ENCODE results near the gene PLEKHN1. TPM values are rescaled to one million over a fixed set of nuclear protein-coding genes. Genes with fewer than 3 reads are reported as not detected.

The PLEKHN1 gene
- total and polyA plus RNA-seq, 2 experiments from 2014 or later = 1.7 to 2.1 TPM

DNA sequence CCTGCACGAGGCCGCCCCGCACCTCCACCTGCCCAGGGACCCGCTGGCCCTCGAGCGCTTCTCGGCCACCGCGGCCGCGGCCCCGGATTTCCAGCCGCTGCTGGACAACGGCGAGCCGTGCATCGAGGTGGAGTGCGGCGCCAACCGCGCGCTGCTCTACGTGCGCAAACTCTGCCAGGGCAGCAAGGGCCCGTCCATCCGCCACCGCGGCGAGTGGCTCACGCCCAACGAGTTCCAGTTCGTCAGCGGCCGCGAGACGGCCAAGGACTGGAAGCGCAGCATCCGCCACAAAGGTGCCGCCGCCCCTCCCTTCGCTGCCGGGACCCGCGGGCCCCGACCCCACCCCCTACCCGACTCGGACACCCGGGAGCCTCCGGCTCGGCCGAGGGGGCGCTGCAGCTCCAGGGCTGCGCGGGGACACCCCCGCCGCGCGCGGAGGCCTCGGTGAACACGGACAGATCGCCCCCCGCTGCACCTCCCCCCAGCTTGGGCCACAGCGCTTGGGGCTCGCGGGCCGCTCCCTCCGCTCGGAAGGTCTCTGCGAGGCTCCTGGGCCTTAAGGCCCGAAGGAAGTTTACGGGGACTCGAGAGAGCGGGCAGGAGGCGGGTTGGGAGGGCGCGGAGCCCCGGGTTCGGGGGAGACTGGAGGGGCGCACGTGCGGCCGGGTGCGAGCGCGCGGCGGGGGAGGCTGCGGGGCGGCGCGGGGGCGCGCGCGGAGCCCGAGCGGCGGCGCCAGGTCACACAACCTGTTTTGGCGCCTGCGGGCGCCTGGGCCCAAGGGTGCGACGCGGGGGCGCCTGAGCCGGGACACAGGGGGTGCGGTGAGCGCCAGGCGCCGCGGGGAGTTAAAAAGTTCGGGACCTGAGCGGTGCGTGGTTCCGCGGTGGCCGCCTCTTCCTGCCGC lies 41.4 kb upstream of the PLEKHN1 start:
- no peaks in the 10 kb centered on the region for H3K27me3 ChIP-seq (replicated peaks; ENCODE audit: insufficient read depth)
- no peaks in the 10 kb centered on the region for H3K9me3 ChIP-seq (ENCODE audit: low read depth)
- H3K4me2 ChIP-seq (ENCODE audit: unreplicated experiment) = peak overlapping the region; percentile 84
- TF ChIP-seq EZH2phosphoT487 (IDR thresholded peaks at IDR 0.05; ENCODE audit: insufficient read depth, low read depth) (no peak), EZH2 (IDR thresholded peaks at IDR 0.05; ENCODE audit: insufficient read depth, poor library complexity, severe bottlenecking) (no peak)
- H3K9ac ChIP-seq = peak overlapping the region; percentile 89
- peak overlapping the region; percentile 47 for H3K27ac ChIP-seq
- peak overlapping the region; percentile 77 for H2AFZ ChIP-seq
- H3F3A ChIP-seq (ENCODE audit: insufficient read depth) = no peaks in the 10 kb centered on the region
- H3K4me3 ChIP-seq = peak overlapping the region; percentile 78
- H3K4me1 ChIP-seq (ENCODE audit: insufficient read depth) = peaks cover 10% of the 10 kb centered on the region
- WGBS, 2 experiments (ENCODE audit: low coverage in 1 of 2, low lambda C conversion rate in 2 of 2, missing lambda C conversion rate in 2 of 2) = 1% methylated on average over 56 to 76 of the region's 120 CpGs
- no peaks in the 10 kb centered on the region for H3K36me3 ChIP-seq (ENCODE audit: low read depth)
- H4K20me1 ChIP-seq (ENCODE audit: insufficient read depth) = no peaks in the 10 kb centered on the region
- H3K9me2 ChIP-seq (ENCODE audit: insufficient read depth) = no peaks in the 10 kb centered on the region
- peaks cover 46% of the 10 kb centered on the region for H3K79me2 ChIP-seq (ENCODE audit: insufficient read depth)
- in situ Hi-C loops (cut with MboI) = no loop called here
- peak; percentile 85 for DNase-seq

DNA sequence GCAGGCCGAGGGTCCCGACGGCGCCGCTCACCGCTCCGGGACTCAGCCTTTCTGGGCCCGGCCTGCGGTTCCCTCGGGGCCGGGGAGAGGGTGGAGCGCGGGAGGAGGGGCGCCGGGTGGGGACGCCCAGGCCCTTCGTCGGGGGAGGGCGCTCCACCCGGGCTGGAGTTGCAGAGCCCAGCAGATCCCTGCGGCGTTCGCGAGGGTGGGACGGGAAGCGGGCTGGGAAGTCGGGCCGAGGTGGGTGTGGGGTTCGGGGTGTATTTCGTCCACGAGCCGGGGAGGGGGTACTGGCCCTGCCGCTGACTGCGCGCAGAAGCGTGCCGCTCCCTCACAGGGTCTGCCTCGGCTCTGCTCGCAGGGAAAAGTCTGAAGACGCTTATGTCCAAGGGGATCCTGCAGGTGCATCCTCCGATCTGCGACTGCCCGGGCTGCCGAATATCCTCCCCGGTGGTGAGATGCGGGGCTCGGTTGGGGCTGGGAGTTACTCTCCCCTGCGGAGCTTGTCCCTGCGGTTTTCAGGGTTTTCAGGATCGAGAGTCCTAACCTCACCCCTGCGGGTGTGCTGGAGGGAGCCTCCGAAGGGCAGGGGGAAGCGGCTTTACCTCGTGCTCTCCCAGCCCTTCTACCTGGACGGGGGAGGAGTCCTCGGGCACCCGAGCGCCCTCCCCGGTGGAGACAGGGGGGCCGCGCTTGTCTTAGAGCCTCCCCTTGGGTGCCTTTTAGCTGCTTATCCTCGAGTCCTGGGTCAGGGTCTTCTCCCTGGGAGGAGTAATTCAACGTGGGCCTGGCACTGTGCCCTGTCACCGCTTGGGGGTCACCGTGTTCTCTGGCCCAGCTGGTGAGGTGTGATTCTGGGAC lies 40.5 kb upstream of the PLEKHN1 start:
- Histone ChIP-seq H3K4me2 (ENCODE audit: unreplicated experiment) (peak overlapping the region; percentile 84), H3K27me3 (replicated peaks; ENCODE audit: insufficient read depth) (no peaks in the 10 kb centered on the region), H3K9ac (peak overlapping the region; percentile 89), H2AFZ (no peak overlapping the region), H3F3A (ENCODE audit: insufficient read depth) (no peaks in the 10 kb centered on the region), H3K9me2 (ENCODE audit: insufficient read depth) (no peaks in the 10 kb centered on the region), H3K4me1 (ENCODE audit: insufficient read depth) (peaks cover 9% of the 10 kb centered on the region), H3K4me3 (peak overlapping the region; percentile 78), H3K79me2 (ENCODE audit: insufficient read depth) (peaks cover 46% of the 10 kb centered on the region), H3K9me3 (ENCODE audit: low read depth) (no peaks in the 10 kb centered on the region), H3K27ac (no peak overlapping the region), H3K36me3 (ENCODE audit: low read depth) (no peaks in the 10 kb centered on the region), H4K20me1 (ENCODE audit: insufficient read depth) (no peaks in the 10 kb centered on the region)
- in situ Hi-C loops (cut with MboI) = no loop called here
- no peak for TF ChIP-seq EZH2phosphoT487 (IDR thresholded peaks at IDR 0.05; ENCODE audit: insufficient read depth, low read depth)
- no peak for TF ChIP-seq EZH2 (IDR thresholded peaks at IDR 0.05; ENCODE audit: insufficient read depth, poor library complexity, severe bottlenecking)
- 6 to 11% methylated on average over 38 to 61 of the region's 65 CpGs for WGBS, 2 experiments (ENCODE audit: low coverage in 1 of 2, low lambda C conversion rate in 2 of 2, missing lambda C conversion rate in 2 of 2)
- DNase-seq = peak; percentile 84

DNA sequence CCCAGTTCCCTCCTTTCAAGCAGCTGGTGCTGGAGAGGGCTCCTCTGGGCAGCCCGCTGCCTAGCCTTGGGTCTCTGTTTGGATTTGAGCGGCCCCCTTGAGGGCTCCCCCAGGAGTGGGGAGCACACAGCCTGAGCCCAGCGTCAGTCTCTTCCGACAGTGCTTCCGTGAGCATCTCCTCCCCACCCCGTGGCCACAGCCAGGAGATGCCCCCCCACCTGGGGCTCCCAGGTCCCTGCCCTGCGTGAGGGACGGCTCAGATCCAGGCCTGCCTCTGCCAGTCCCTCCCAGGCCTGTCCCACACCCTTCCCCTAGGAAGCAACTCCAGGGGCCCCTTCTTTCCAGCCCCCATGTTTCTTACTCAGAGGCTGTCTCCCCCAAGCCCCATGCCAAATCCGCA lies 39.0 kb upstream of the PLEKHN1 start:
- no peaks in the 10 kb centered on the region for H3K9me2 ChIP-seq (ENCODE audit: insufficient read depth)
- H3K4me3 ChIP-seq = no peak overlapping the region
- H2AFZ ChIP-seq = no peak overlapping the region
- in situ Hi-C loops (cut with MboI) = no loop called here
- H4K20me1 ChIP-seq (ENCODE audit: insufficient read depth) = no peaks in the 10 kb centered on the region
- H3K27me3 ChIP-seq (replicated peaks; ENCODE audit: insufficient read depth) = no peaks in the 10 kb centered on the region
- H3K36me3 ChIP-seq (ENCODE audit: low read depth) = no peaks in the 10 kb centered on the region
- H3K9me3 ChIP-seq (ENCODE audit: low read depth) = no peaks in the 10 kb centered on the region
- H3F3A ChIP-seq (ENCODE audit: insufficient read depth) = no peaks in the 10 kb centered on the region; the same call in 1 of the 2 replicates
- DNase-seq = no peak
- no peak overlapping the region for H3K27ac ChIP-seq
- TF ChIP-seq EZH2 (IDR thresholded peaks at IDR 0.05; ENCODE audit: insufficient read depth, poor library complexity, severe bottlenecking) (no peak), EZH2phosphoT487 (IDR thresholded peaks at IDR 0.05; ENCODE audit: insufficient read depth, low read depth) (no peak)
- 0 out of 2 replicates have a peak, but pooled peaks cover 6% of the 10 kb centered on the region for H3K4me1 ChIP-seq (ENCODE audit: insufficient read depth)
- WGBS, 2 experiments (ENCODE audit: low coverage in 1 of 2, low lambda C conversion rate in 2 of 2, missing lambda C conversion rate in 2 of 2) = 68 to 72% methylated on average over 8 to 9 of the region's 9 CpGs
- H3K9ac ChIP-seq = no peak overlapping the region
- no peak overlapping the region for H3K4me2 ChIP-seq (ENCODE audit: unreplicated experiment)
- peaks cover 50% of the 10 kb centered on the region for H3K79me2 ChIP-seq (ENCODE audit: insufficient read depth)

DNA sequence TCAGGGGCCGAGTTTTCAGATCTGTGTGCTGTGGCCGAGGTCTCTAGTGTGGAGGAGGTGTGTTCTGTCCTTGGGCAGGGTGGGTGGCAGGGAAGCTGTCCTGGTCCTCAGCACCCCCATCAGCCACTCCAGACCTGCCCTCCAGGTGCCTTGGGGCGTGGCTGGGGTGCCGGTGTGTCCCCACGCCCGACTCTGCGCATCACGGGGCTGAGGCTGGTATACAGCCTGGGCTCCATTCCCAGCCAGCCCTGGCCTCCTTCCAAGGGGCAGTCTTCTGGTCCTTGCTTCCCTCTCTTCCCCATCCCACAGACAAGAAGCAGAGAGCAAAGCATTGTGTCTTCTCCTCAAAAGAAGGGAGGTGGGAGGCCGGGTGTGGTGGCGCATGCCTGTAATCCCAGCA lies 38.5 kb upstream of the PLEKHN1 start:
- Histone ChIP-seq H3K36me3 (ENCODE audit: low read depth) (no peaks in the 10 kb centered on the region), H3K4me3 (no peak overlapping the region), H3K79me2 (ENCODE audit: insufficient read depth) (peaks cover 46% of the 10 kb centered on the region), H4K20me1 (ENCODE audit: insufficient read depth) (no peaks in the 10 kb centered on the region), H3K27me3 (replicated peaks; ENCODE audit: insufficient read depth) (no peaks in the 10 kb centered on the region), H3K9me3 (ENCODE audit: low read depth) (no peaks in the 10 kb centered on the region), H3K9ac (no peak overlapping the region), H2AFZ (no peak overlapping the region), H3F3A (ENCODE audit: insufficient read depth) (no peaks in the 10 kb centered on the region; the same call in 1 of the 2 replicates), H3K27ac (no peak overlapping the region), H3K9me2 (ENCODE audit: insufficient read depth) (no peaks in the 10 kb centered on the region), H3K4me2 (ENCODE audit: unreplicated experiment) (no peak overlapping the region), H3K4me1 (ENCODE audit: insufficient read depth) (0 out of 2 replicates have a peak, but pooled peaks cover 6% of the 10 kb centered on the region)
- in situ Hi-C loops (cut with MboI) = no loop called here
- 81 to 87% methylated on average over 9 to 10 of the region's 10 CpGs for WGBS, 2 experiments (ENCODE audit: low coverage in 1 of 2, low lambda C conversion rate in 2 of 2, missing lambda C conversion rate in 2 of 2)
- TF ChIP-seq EZH2phosphoT487 (IDR thresholded peaks at IDR 0.05; ENCODE audit: insufficient read depth, low read depth) (no peak), EZH2 (IDR thresholded peaks at IDR 0.05; ENCODE audit: insufficient read depth, poor library complexity, severe bottlenecking) (no peak)
- no peak for DNase-seq
